Neural cell (in vitro differentiated cells): ENCODE data around the gene MLH1. TPM values are rescaled to one million over a fixed set of nuclear protein-coding genes. Genes with fewer than 3 reads are reported as not detected.

Experiments used
- H2AFZ ChIP-seq: fragments of 200-600, 300-800 bp; sonication (generic), shearing (Covaris generic); 2 replicates; pipeline ENCODE4 v1.6.0; 2014; ENCODE audit warnings: low read depth, mild to moderate bottlenecking, antibody characterized with exemption, low read length, moderate library complexity
- H3F3A ChIP-seq: fragments of 200-600 bp; shearing (Covaris generic); 2 replicates; pipeline ENCODE4 v1.6.1; 2016; ENCODE audit warnings: mild to moderate bottlenecking, moderate library complexity, mixed read lengths, antibody characterized with exemption, low read length; ENCODE audit not compliant: insufficient read depth, poor library complexity, severe bottlenecking
- H3K27ac ChIP-seq: fragments of 200-600, 300-800 bp; sonication (generic), shearing (Covaris generic); 2 replicates; pipeline ENCODE4 v1.5.1; 2014; ENCODE audit warnings: mild to moderate bottlenecking, low read length, moderate library complexity
- H3K27me3 ChIP-seq: fragments of 300-800, 200-600 bp; sonication (generic), shearing (Covaris generic); 2 replicates; pipeline ENCODE4 v1.6.0; 2014; ENCODE audit warnings: mild to moderate bottlenecking, low read depth, low read length, moderate library complexity; ENCODE audit not compliant: insufficient read depth
- H3K36me3 ChIP-seq: fragments of 300-800, 200-600 bp; sonication (generic), shearing (Covaris generic); 2 replicates; pipeline ENCODE4 v1.5.1; 2014; ENCODE audit warnings: mild to moderate bottlenecking, antibody characterized with exemption, low read length, moderate library complexity; ENCODE audit not compliant: insufficient read depth
- H3K4me2 ChIP-seq: fragments of 300-800, 200-600 bp; sonication (generic), shearing (Covaris generic); 2 replicates; pipeline ENCODE4 v1.6.0; 2014; ENCODE audit warnings: mild to moderate bottlenecking, low read length
- H3K4me3 ChIP-seq: fragments of 300-800, 200-600 bp; sonication (generic), shearing (Covaris generic); 2 replicates; pipeline ENCODE4 v1.5.1; 2014; ENCODE audit warnings: mild to moderate bottlenecking, low read length, moderate library complexity
- H3K79me2 ChIP-seq: fragments of 200-600 bp; shearing (Covaris generic); replicated peaks from 2 replicates; pipeline ENCODE4 v1.6.0; 2014; ENCODE audit warnings: mild to moderate bottlenecking, low read length, moderate library complexity; ENCODE audit not compliant: insufficient read depth
- H3K9ac ChIP-seq: fragments of 300-800, 200-600 bp; sonication (generic), shearing (Covaris generic); 2 replicates; pipeline ENCODE4 v1.6.1; 2016; ENCODE audit warnings: mild to moderate bottlenecking, low read length, mixed read lengths
- H3K9me2 ChIP-seq: fragments of 200-600 bp; shearing (Covaris generic); 2 replicates; pipeline ENCODE4 v1.6.1; 2016; ENCODE audit warnings: mild to moderate bottlenecking, low read length, mixed read lengths; ENCODE audit not compliant: insufficient read depth
- H3K9me3 ChIP-seq: fragments of 200-600, 300-800 bp; sonication (generic), shearing (Covaris generic); 2 replicates; pipeline ENCODE4 v1.6.1; 2016; ENCODE audit warnings: mild to moderate bottlenecking, mixed run types, low read length, moderate library complexity, mixed read lengths
- H4K20me1 ChIP-seq: fragments of 200-600 bp; shearing (Covaris generic); 2 replicates; pipeline ENCODE4 v1.6.1; 2016; ENCODE audit warnings: mild to moderate bottlenecking, mixed run types; ENCODE audit not compliant: insufficient read depth
- CTCF ChIP-seq: fragments of 450-650 bp; IDR thresholded peaks from 2 replicates; pipeline ENCODE4 v1.5.1; 2014; ENCODE audit warnings: antibody characterized with exemption, mild to moderate bottlenecking, moderate library complexity; ENCODE audit not compliant: poor library complexity, severe bottlenecking
- EP300 ChIP-seq: fragments of 450-650 bp; conservative IDR thresholded peaks from 2 replicates; pipeline ENCODE4 v1.6.1; 2014; ENCODE audit warnings: antibody characterized with exemption, mild to moderate bottlenecking, moderate library complexity; ENCODE audit not compliant: poor library complexity, severe bottlenecking
- EZH2 ChIP-seq: fragments of 200-600, 300-800 bp; shearing (Covaris generic), sonication (generic); IDR thresholded peaks from 2 replicates; pipeline ENCODE4 v1.6.1; 2014; ENCODE audit warnings: antibody characterized with exemption, low read length, borderline replicate concordance, mild to moderate bottlenecking; ENCODE audit not compliant: insufficient read depth, poor library complexity, severe bottlenecking
- MXI1 ChIP-seq: fragments of 450-650 bp; conservative IDR thresholded peaks from 2 replicates; pipeline ENCODE4 v1.6.1; 2014; ENCODE audit warnings: antibody characterized with exemption, mild to moderate bottlenecking; ENCODE audit not compliant: poor library complexity, severe bottlenecking
- POLR2AphosphoS5 ChIP-seq: IDR thresholded peaks from 2 replicates; pipeline ENCODE4 v1.6.1; 2012
- RAD21 ChIP-seq: fragments of 450-650 bp; conservative IDR thresholded peaks from 2 replicates; pipeline ENCODE4 v1.6.1; 2014; ENCODE audit warnings: antibody characterized with exemption, mild to moderate bottlenecking, moderate library complexity
- REST ChIP-seq: IDR thresholded peaks from 2 replicates; pipeline ENCODE4 v1.6.1; 2012; ENCODE audit warnings: borderline replicate concordance
- SMC3 ChIP-seq: fragments of 450-650 bp; conservative IDR thresholded peaks from 2 replicates; pipeline ENCODE4 v1.6.1; 2014; ENCODE audit warnings: antibody characterized with exemption, mild to moderate bottlenecking, moderate library complexity; ENCODE audit not compliant: poor library complexity
- TAF1 ChIP-seq: IDR thresholded peaks from 2 replicates; pipeline ENCODE4 v1.6.1; 2012; ENCODE audit warnings: low read depth
- polyA plus RNA-seq: library from polyadenylated mRNA; depleted of rRNA; stranded (reverse); fragments of >200 nt; gene quantifications from 2 replicates; pipeline ENCODE4 v1.2.3, GENCODE V29; 2014

MLH1 gene
- polyA plus RNA-seq, 1 donor from 2014 or later: 73.7 TPM

GRCh38 chr3:37032961-37033360 lies 39.6 kb downstream of the MLH1 start:
- Histone ChIP-seq H2AFZ (no peak overlapping the region), H3K9me2 (no peaks in the 10 kb centered on the region), H3K36me3 (peaks cover 25% of the 10 kb centered on the region), H4K20me1 (no peaks in the 10 kb centered on the region), H3K4me3 (no peak overlapping the region), H3K79me2 (no peaks in the 10 kb centered on the region), H3K27me3 (no peaks in the 10 kb centered on the region), H3K27ac (no peak overlapping the region), H3K9ac (no peak overlapping the region), H3K9me3 (peaks cover 12% of the 10 kb centered on the region), H3K4me2 (no peak overlapping the region), H3F3A (no peaks in the 10 kb centered on the region)
- TF ChIP-seq MXI1 (no peak), CTCF (no peak), EP300 (no peak), RAD21 (no peak), POLR2AphosphoS5 (no peak), EZH2 (no peak), REST (no peak), SMC3 (no peak)

DNA sequence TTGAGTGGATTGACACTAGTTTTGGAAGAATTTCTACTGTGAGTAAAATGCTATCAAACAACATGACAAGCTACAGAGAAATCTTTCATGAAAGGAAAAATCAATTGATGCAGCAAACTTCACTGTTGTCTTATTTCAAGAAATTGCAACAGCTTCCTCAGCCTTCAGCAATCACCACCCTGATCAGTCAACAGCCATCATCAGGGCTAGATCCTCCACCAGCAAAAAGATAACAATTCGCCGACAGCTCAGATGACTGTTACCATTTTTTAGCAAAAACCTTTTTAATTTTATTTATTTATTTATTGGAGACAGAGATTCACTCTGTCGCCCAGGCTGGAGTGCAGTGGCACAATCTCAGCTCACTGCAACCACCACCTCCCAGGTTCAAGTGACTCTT lies 44.0 kb downstream of the MLH1 start:
- Histone ChIP-seq H3K9me3 (peaks cover 12% of the 10 kb centered on the region), H3K36me3 (peaks cover 25% of the 10 kb centered on the region), H4K20me1 (no peaks in the 10 kb centered on the region), H3F3A (no peaks in the 10 kb centered on the region), H3K4me3 (no peak overlapping the region), H3K9ac (no peak overlapping the region), H3K79me2 (no peaks in the 10 kb centered on the region), H3K9me2 (no peaks in the 10 kb centered on the region), H3K4me2 (no peak overlapping the region), H2AFZ (no peak overlapping the region), H3K27ac (no peak overlapping the region), H3K27me3 (no peaks in the 10 kb centered on the region)
- TF ChIP-seq SMC3 (no peak), CTCF (no peak), TAF1 (no peak), EZH2 (no peak), REST (no peak)
